Measurements from ENCODE around the gene ADAMTS12. TPM values are rescaled to one million over a fixed set of nuclear protein-coding genes. Genes with fewer than 3 reads are reported as not detected.

The ADAMTS12 gene
- total and polyA plus RNA-seq, 4 donors, result 0.49 to 6.4 (median 2.3) TPM

DNA sequence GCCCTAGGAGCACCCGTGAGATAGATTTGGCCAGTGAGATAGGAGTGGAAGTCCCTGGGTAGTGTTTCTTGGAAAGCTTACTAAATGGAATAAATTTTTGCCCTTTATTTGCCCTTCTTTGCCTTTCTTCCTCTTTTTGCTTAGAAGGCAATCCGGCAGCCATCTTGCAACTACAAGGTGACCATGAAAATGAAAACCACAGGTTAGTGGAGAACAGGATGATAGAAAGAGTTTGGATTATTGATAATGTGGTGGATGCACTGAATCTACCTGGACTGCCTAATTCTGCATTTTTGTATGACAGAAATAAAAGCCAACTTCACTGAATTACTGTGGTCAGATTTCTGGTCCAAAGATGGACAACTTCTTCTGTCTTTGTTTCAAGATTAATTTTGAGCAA lies 417.8 kb downstream of the ADAMTS12 start:
- Histone ChIP-seq H3K4me1 (ENCODE audit: control insufficient read depth in 4 of 4, insufficient read depth in 4 of 4, low read length in 3 of 4) (no peaks in the 10 kb centered on the region), H3K9ac (ENCODE audit: low read depth in 1 of 2, low read length in 2 of 2) (no peak overlapping the region), H3K36me3 (ENCODE audit: control insufficient read depth in 4 of 4, insufficient read depth in 3 of 4, low read depth in 1 of 4, low read length in 3 of 4) (peaks cover 6 to 58% (median 39%) of the 10 kb centered on the region in 4 donors), H3K9me3 (ENCODE audit: control insufficient read depth in 4 of 4, low read length in 3 of 4) (no peaks in the 10 kb centered on the region), H3K27me3 (ENCODE audit: control insufficient read depth in 4 of 4, insufficient read depth in 4 of 4, low read length in 3 of 4) (no peaks in the 10 kb centered on the region), H3K27ac (ENCODE audit: low read depth in 1 of 2, low read length in 2 of 2) (no peak overlapping the region), H3K4me3 (ENCODE audit: low read depth in 1 of 3, low read length in 3 of 3) (no peak overlapping the region)
- DNase-seq (ENCODE audit: low spot score), result no peak
- TF ChIP-seq RXRA (IDR thresholded peaks at IDR 0.05), result no peak
- 96% methylated on average over 2 of the region's 2 CpGs for WGBS

Small RNA genes lying within 50 kb of the gene (small RNA-seq; reads per million reads assigned to genes)
- gene RNU6-923P, result not detected

Other genes starting within 250 kb of the ADAMTS12 start
- not detected for gene RXFP3, start 44.4 kb upstream of the ADAMTS12 start, total RNA-seq
- not detected for gene RXFP3, start 44.4 kb upstream of the ADAMTS12 start, polyA plus RNA-seq
- gene SLC45A2, start 92.7 kb upstream of the ADAMTS12 start, total RNA-seq, result 1 to 10 TPM in 1 of 2 donors, not detected in 1; 1.3 TPM
- gene SLC45A2, start 92.7 kb upstream of the ADAMTS12 start, polyA plus RNA-seq, result under 1 TPM in 1 of 2 donors, not detected in 1; 0.01 TPM
- 10 to 100 TPM; 15.6 to 48.5 TPM for gene AMACR, start 116.1 kb upstream of the ADAMTS12 start, total RNA-seq
- gene AMACR, start 116.1 kb upstream of the ADAMTS12 start, polyA plus RNA-seq, result 10 to 100 TPM; 27.5 to 35.8 TPM
- 1 to 10 TPM; 3.1 to 6.2 TPM for gene C1QTNF3, start 151.2 kb upstream of the ADAMTS12 start, total RNA-seq
- gene C1QTNF3, start 151.2 kb upstream of the ADAMTS12 start, polyA plus RNA-seq, result 1 to 10 TPM in 1 of 2 donors, under 1 TPM in 1; 0.81 to 1.8 TPM

Data from liver (tissue), 10 donors.